Adrenal gland (tissue), 12 donors: ENCODE measurements around the gene TNFRSF1B. TPM values are rescaled to one million over a fixed set of nuclear protein-coding genes. Genes with fewer than 3 reads are reported as not detected.

Experiments used
- DNase-seq, 7 donors: peaks; one replicate each; pipeline ENCODE4 v3.0.0-alpha.2; 2019 to 2020
- H3K27ac ChIP-seq, 5 donors: fragments of 200-600 bp; sonication (generic) in 4 of 5; 1 replicate in 3 of 5; 2 replicates in 2 of 5; pipeline versions ENCODE4 v1.5.1 to v1.8.0; 2016 to 2020; ENCODE audit warnings: mild to moderate bottlenecking in 1 of 5
- H3K27me3 ChIP-seq: fragments of 200-600 bp; 2 replicates; pipeline ENCODE4 v1.8.0; 2021
- H3K36me3 ChIP-seq, 2 donors: fragments of 200-600 bp; replicated peaks in 1 of 2; 1 replicate in 1 of 2; 2 replicates in 1 of 2; pipeline versions ENCODE4 v1.5.1 to v1.8.0; 2018 to 2022
- H3K4me1 ChIP-seq, 2 donors: fragments of 200-600 bp; replicated peaks in 1 of 2; 1 replicate in 1 of 2; 2 replicates in 1 of 2; pipeline versions ENCODE4 v1.5.1 to v1.8.0; 2018 to 2021
- H3K4me3 ChIP-seq, 4 donors: fragments of 200-600 bp; sonication (generic) in 3 of 4; one replicate each; pipeline ENCODE4 v1.5.1; 2016 to 2018
- H3K9me3 ChIP-seq, 3 donors: fragments of 200-600 bp; sonication (generic) in 1 of 3; replicated peaks in 1 of 3; 1 replicate in 2 of 3; 2 replicates in 1 of 3; pipeline versions ENCODE4 v1.5.1 to v1.8.0; 2016 to 2021
- CTCF ChIP-seq, 6 experiments: fragments of 450-650 bp in 4 of 6; fragments of 200-600 bp in 2 of 6; sonication (generic) in 1 of 6; IDR thresholded peaks; 1 replicate in 5 of 6; 2 replicates in 1 of 6; pipeline versions ENCODE4 v1.5.1 to v1.8.0; 2016 to 2021; ENCODE audit warnings: antibody characterized with exemption in 6 of 6, mild to moderate bottlenecking in 2 of 6, moderate library complexity in 1 of 6
- POLR2A ChIP-seq, 2 donors: fragments of 450-650 bp; IDR thresholded peaks; one replicate each; pipeline ENCODE4 v1.6.1; 2017; ENCODE audit warnings: antibody characterized with exemption in 2 of 2, mild to moderate bottlenecking in 2 of 2, moderate library complexity in 1 of 2
- WGBS, 4 donors: extraction: QIAGEN DNeasy Blood & Tissue Kit in 2 of 4; methylation state at CpG; one replicate each; pipeline versions ENCODE4 v1.1.5 to v1.1.7; 2013 to 2017; 5-methylcytosine and 5-hydroxymethylcytosine counted together
- intact Hi-C, 2 donors: fragments of 100-400 bp; cut with DNase I; formaldehyde crosslinking; loops; one replicate each; pipeline versions ENCODE4 v1.14.1 to v1.15.0; 2022 to 2023
- polyA plus RNA-seq, 3 donors: library from polyadenylated mRNA; stranded (reverse); fragments of 200-250 nt in 2 of 3; fragments of 350-450 nt in 1 of 3; fragmentation: Illumina TruSeq in 1 of 3; extraction: RNeasy Lipid Tissue Mini Kit (QIAGEN cat#74804) in 1 of 3; gene quantifications; one replicate each; pipeline ENCODE4 v1.2.3, GENCODE V29; 2013 to 2014
- total RNA-seq, 9 donors: library from RNA; depleted of rRNA in 4 of 9; stranded (reverse); fragments of >200 nt in 4 of 9; fragments of 120-200 nt in 1 of 9; fragmentation: NEBNext Ultra II Directional in 1 of 9; extraction: Animal tissue kit (Norgen Biotek cat#: 25700) in 1 of 9; gene quantifications; one replicate each; pipeline versions ENCODE4 v1.1.0 to v1.2.4, GENCODE V29; 2013 to 2023
- donor health status: healthy with polysubstance abuse.
- donor health status: Bipolar disorder and iron deficiency.
- donor health status: DM: yes; HTN: yes; CAD: no.
- donor health status: DM: no; HTN: no; CAD: no.
- donor health status: DM: no; HTN: no; CAD: no.
- donor health status: DM: yes; HTN: yes; CAD: no.

TNFRSF1B gene
- total and polyA plus RNA-seq, 12 donors = 4.0 to 58.3 (median 32.5) TPM

DNA sequence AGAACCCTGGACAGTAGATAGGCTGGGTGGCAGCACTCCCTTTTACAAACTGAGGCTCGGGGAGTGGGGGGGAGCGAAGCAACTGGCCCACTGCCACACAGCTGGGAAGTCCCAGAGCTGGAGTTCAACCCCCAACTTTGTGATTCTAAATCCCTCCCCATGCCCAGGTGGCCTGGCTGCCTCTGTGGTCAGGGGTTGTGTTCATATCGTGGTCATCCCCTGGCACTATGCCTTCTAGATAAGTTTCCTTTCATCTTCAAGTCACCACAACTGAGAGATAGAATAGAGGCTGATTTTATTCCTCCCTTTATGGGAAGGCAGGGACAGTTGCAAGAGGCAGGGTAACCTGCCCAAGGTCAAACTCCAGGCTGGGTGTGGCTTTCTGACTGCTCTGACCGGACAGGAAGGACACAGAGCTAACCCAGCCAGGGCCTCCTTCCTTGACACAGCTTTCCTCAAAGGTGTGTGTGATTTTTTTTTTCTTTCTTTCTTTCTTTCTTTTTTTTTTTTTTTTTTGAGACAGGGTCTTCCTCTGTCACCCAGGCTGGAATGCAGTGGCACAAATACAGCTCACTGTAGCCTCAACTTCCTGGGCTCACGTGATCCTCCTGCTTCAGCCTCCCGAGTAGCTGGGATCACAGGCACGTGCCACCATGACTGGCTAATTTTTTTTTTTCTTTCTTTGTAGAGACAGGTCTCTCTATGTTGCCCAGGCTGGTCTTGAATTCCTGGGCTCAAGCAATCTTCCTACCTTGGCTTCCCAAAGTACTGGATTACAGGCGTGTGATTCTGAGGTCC lies 18.4 kb upstream of the TNFRSF1B start:
- intact Hi-C loops = no loop called here
- Histone ChIP-seq H3K9me3 (no peaks in the 10 kb centered on the region), H3K27me3 (no peaks in the 10 kb centered on the region), H3K27ac (peak overlapping the region in 3 of 5 donors; percentile 9 to 57 (median 33)), H3K36me3 (no peaks in the 10 kb centered on the region), H3K4me3 (no peak overlapping the region), H3K4me1 (peaks cover under 1 to 28% of the 10 kb centered on the region in 2 donors)
- DNase-seq = peak in 3 of 7 donors; percentile 49 to 56 (median 51)
- 62 to 74% (median 63%) methylated on average over 8 of the region's 8 CpGs for WGBS, 4 donors
- TF ChIP-seq POLR2A (IDR thresholded peaks at IDR 0.05) = no peak
- TF ChIP-seq CTCF (IDR thresholded peaks at IDR 0.05) = no peak

- intact Hi-C loops = no loop called here
- H3K9me3 ChIP-seq = no peaks in the 10 kb centered on the region
- WGBS, 4 donors = 64 to 69% (median 66%) methylated on average over 5 of the region's 5 CpGs
- H3K27me3 ChIP-seq = no peaks in the 10 kb centered on the region
- H3K4me3 ChIP-seq = no peak overlapping the region
- TF ChIP-seq POLR2A (IDR thresholded peaks at IDR 0.05) = no peak
- TF ChIP-seq CTCF (IDR thresholded peaks at IDR 0.05) = no peak
- H3K27ac ChIP-seq = no peak overlapping the region
- no peaks in the 10 kb centered on the region for H3K36me3 ChIP-seq
- H3K4me1 ChIP-seq = peaks cover 3 to 23% of the 10 kb centered on the region in 2 donors
- DNase-seq = no peak
Observed at GRCh38 chr1:12148958-12149790, 17.6 kb upstream of the TNFRSF1B start.

- Histone ChIP-seq H3K27ac (peak overlapping the region in 2 of 5 donors; percentile 32 to 48), H3K27me3 (no peaks in the 10 kb centered on the region), H3K4me3 (no peak overlapping the region), H3K36me3 (no peaks in the 10 kb centered on the region), H3K4me1 (peaks cover 3 to 23% of the 10 kb centered on the region in 2 donors), H3K9me3 (no peaks in the 10 kb centered on the region)
- TF ChIP-seq POLR2A (IDR thresholded peaks at IDR 0.05) (no peak), CTCF (IDR thresholded peaks at IDR 0.05) (no peak)
- intact Hi-C loops = no loop called here
- 83 to 93% (median 88%) methylated on average over 5 to 6 of the region's 6 CpGs for WGBS, 4 donors
- DNase-seq = no peak
Observed at GRCh38 chr1:12149791-12150175, 17.0 kb upstream of the TNFRSF1B start.

DNA sequence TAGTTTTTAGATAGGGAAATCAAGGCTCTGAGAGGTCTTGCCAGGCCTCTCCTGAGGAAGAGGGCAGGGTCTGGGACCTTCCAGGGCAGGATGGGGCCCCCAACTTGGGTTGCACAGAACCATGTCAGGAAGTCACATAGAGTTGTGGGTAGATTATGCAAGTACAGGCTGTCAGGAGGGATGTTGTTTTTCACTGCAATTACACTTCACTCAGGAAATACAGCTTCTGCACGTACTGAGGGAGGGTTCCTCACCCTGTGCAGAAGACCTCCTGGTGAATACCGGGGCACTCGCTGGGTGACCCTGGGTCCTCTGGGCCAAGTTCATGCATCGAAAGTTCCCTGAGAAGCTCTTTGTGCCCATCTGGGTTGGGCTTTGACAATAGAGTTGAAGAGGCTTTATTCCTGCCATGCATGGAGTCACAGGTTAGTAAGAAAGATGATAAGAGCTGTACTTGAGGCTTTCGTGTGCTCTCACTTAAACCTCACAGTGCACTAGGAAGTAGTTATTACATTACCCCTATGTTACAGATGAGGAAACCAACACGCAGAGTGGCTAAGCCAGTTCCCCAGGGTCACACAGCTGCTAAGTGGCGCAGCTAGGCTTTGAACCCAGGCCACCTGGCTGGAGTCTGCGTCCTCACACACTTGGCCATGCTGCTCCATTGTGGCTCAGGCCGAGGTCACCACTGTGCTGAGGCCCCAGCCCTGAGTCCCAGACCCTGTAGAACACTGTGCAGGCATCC lies 16.2 kb upstream of the TNFRSF1B start:
- Histone ChIP-seq H3K4me3 (no peak overlapping the region), H3K36me3 (no peaks in the 10 kb centered on the region), H3K9me3 (no peaks in the 10 kb centered on the region), H3K27ac (peak overlapping the region in 2 of 5 donors; percentile 32 to 48), H3K4me1 (peaks cover 3 to 23% of the 10 kb centered on the region in 2 donors), H3K27me3 (no peaks in the 10 kb centered on the region)
- intact Hi-C loops = no loop called here
- TF ChIP-seq POLR2A (IDR thresholded peaks at IDR 0.05) = no peak
- no peak for TF ChIP-seq CTCF (IDR thresholded peaks at IDR 0.05)
- no peak for DNase-seq
- WGBS, 4 donors = 71 to 84% (median 75%) methylated on average over 7 to 9 of the region's 9 CpGs
